CD4-positive, alpha-beta T cell treated with Interferon gamma for 1 hour (primary cell): ENCODE measurements around the gene SLC8A3.

ENCODE experiments used
- DNase-seq: peaks from one replicate; pipeline ENCODE4 v3.0.0-alpha.2; 2020

SLC8A3 gene

DNA sequence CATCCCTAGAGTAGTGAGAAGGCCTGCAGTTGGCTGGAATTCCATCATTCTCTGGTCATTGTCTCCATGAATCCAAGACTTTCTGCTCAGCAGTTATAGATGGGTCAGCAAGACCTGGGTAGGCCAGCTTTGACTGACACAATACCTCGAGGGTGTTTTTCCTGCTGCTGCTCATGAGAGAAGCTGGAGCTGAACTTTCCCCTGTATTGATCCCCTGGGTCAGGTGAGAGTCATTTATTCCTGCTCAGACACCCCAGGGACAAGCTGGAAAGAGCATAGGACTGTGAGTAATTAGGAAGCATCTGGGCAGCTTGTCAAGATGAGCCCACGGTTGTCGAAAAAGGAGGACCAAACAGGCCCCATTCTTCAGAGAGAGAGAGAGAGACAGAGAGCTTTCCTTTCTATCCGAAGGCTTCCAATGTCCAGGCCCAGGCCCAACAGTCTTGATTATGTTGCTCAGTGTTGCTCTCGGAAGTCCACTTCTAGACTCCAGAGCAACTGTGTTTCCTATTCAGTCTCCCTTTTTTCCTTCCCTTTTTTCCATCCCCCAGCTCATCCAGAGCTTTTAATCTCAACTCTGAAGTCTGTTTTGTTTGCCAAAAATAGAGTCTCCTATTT is 131.1 kb downstream of the SLC8A3 start:
- DNase-seq = no peak

DNA sequence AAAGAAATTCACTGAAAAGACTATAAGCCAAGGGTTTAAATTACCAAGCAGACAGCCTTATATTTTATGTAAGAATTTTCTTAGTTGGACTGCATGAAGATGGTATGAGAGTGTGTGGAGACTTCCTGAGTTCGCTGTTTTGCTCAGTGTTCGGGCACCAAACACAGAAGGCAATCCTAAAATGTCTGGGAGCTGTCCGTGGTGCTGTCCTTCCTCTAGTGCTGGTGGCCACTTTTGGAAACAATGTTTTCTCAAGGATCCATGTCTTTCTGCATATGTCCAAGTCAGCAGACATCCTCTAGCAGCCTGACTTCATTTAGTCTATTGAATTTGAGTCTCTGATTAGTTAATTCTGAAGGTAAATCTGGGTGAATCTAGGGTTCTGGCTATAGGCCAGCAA is 135.8 kb downstream of the SLC8A3 start:
- no peak for DNase-seq

DNA sequence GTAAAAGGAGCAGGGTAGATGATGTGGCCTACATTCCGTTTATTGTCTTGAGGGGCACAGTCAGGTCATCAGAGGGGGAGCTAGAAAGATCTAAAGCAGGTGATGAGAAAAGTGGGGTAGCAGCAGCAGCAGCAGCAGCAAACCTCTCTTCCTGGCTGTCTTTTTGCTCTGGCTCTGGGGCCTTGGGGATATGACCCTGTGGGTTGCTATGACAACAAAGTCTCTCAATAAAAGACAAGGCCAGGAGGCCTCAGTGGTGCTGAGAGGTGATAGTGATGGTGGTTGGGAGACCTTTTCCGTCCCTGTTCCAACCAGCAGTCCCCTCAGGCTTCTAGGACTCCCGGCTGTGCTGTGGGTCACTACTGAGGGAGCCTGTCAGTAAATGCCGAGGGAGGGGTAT is 138.6 kb downstream of the SLC8A3 start:
- DNase-seq = no peak

DNA sequence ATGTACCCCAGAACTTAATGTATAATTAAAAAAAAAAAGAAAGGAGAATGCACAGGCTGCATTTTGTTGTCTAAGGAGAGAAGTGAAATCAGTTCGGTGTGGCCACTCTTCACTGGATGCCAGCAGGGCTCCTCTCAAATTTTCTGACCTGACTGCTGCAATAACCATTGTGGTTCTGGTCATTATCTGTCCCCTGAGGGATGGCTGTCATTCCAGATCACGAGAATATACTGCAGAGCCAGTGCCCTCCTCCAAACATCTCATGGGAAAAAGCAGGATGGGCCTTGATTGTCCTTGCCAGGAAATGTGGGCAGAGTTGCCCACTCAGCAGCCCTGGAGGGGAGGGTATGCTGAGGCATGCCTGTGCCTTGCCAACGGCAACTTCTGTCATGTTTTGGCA is 139.1 kb downstream of the SLC8A3 start:
- DNase-seq = no peak

DNA sequence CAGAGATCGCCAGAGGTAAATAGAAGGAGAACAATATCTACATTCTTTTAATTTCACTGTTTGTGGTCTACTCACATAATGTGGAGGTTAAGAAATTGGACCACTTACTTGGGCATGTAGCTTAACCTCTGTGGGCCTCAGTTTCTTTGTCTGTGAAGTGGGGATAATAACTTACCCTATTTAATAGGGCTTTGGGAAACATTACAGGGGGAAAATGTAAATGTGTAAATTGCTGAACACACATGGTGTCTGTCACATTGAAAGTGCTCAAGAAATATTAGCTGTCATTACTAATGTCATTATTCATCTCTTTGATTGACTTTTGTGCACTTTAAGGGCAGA is 140.5 kb downstream of the SLC8A3 start:
- DNase-seq = no peak

DNA sequence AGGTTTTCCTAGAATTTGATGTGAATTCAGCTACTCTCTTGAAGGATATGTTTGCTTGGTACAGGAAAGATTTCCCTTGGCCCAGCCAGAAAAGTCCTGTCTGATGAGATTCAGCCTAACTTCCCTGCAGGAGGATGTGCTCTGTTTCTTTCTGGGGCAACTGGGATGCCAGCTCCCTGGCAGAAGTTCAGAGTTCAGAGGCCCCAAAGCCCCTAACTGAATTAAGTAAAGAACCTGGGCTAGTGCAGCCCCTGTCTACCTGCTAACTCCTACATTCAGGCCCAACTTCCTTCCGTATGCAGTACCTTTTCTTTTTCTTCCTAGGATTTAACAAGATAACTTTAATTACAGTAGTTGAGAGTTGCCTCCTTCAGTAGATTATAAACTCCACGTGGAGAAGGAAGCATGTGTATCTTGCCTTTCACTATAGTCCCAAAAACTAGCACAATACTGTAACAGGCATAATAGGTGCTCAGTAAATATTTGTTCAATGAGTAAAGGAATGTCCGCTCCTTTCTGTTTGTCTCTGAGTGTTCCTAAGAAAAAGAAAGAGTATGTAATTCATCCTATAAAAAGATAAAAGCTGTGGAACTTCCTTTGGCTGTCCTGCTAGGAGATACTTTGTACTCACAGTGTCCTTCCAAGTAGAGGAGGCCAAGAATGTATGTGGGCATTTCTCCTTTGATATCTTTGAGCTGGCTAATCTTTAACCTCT is 141.0 kb downstream of the SLC8A3 start:
- no peak for DNase-seq

DNA sequence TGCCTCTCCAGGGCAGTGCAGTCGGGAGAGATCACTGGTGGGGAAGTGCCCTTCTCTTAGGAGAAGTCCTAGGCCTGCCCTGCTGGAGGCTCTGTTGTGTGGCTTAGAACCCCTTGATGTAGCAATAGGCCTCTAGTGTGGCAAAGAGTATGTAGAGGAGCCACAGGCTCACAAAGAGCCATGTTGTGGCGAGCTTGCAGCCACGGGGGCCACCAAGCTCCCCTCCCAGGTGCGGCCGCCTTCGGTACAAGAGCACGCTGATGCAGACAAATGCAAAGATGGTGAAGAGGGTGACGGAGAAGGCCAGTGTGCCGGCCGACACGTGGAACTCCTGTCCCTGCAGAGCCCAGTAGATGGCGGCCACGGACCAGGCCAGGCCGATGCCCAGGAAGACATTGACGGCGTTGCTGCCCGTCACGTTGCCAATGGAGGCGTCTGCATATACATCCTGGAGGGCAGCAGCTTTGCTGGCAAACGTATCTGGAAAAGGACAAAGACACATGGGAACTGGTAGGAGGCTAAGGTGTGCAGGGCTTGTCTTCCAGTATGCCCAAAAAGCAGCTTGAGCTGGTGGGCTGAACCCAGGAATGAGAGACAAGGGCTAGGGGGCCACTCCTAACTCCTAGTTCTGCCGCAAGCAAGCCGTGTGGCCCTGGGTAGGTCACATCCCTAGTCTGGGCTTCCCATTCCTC is 142.8 kb downstream of the SLC8A3 start:
- no peak for DNase-seq

DNA sequence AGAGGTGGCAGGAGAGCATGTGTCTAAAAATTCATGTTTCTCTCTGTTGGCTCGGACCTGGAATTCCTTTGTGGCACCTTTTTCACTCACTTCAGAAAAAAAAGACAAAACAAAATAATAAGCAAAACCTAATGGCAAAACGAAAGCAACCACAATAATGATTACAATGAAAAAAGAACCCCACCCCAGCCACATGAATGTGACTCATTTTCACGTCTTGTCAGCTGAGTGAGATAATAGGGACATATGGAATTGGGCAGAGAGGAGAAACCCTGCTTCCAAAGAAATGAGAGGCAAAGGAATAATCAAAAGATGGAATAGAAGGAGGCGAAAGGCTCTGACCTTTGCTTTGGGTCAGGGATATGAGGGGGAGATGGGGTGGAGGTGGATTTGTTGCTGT is 143.4 kb downstream of the SLC8A3 start:
- DNase-seq = no peak

DNA sequence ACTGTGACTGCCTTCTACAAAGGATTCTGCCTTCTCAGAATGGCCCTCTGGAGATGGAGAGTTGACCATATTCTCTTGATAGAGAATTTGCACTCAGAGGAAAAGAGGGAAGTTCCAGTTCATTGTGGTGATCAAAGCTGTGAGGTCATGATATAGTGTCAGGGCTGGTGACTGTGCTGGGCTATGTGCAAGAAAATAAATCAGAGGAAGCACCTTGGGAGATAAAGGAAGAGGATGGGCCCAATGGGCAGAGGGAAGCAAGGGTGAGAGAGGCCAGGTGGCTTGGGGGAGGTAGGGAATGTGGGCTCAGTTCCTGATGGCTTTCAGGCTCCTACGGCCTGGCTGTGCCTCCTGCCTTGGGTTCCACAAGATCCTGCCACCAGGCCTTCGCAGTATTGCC is 145.8 kb downstream of the SLC8A3 start:
- DNase-seq = no peak

DNA sequence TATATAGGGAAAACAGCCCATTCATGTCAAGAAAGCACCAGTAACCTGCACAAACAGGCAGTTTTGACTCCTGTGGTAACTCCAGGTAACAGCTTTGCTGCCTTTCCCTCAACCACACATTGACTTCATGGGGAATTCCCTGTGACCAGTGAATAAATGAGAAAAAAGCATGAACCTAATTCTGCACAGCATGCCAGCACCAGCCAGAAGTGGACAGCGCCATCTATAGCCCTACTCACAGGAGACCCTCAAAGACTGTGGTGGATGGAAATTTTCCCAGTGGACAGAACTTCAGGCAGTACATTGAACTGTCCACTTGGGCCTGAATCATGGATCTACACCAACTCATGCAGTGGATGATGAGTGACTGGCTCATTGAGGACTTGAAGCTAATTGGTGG is 152.1 kb downstream of the SLC8A3 start:
- DNase-seq = no peak

DNA sequence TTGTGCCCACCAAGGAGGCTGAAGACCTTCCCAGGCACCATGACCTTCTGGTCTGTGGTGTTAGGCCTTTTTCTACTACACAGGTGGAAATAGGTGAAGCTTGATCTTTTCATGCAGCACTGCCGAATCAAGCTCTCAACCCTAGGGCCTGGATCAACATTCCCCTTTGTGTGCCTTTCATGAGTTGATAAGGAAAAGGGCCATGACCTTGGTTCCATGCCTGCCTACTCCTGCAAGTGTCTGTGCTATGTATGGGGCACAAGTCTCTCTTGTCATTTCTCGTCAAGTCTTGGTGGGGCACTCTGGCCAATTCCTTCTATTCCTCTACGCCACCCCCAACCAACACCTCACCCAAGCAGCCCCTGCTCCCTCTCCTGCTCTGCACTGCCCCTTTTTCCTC is 154.5 kb downstream of the SLC8A3 start:
- no peak for DNase-seq

DNA sequence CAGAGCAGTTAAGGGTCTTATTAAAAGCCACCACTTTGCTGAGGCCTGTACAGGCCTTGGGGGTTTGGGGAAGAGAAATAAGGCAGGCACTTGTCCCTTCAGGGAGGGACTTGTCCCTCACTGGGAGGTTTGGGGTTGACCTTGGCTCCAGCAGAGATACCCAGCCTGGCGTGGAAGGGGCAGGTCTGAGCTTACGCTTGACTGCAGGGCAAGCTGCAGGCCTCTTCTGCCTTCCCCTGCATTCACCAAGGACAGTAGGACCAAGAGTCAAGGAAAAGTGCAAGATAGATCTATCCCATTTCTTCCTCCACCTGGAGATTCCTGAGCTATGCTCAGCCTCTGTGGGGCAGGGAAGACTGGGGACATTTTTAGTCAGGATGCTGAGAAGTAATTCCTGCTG is 155.2 kb downstream of the SLC8A3 start:
- no peak for DNase-seq

DNA sequence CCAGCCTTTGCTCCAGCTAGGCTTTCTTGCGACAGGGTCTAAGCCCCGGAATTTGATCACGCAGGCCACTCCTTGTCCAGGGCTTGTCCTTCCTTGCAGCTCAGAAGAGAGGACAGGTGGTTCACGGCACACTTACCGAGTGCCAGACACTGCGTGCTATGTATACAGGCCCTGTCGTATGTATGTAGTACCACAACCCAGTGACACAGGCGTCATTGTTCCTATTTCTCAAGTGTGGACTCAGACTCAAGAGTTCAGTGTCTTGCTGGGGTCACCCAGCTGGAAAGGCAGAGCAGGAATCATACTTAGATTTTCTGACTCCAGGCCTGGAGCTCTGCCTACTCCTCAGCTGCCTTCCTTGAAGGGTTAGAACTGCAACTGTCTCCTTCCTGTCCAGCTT is 155.6 kb downstream of the SLC8A3 start:
- DNase-seq = no peak

DNA sequence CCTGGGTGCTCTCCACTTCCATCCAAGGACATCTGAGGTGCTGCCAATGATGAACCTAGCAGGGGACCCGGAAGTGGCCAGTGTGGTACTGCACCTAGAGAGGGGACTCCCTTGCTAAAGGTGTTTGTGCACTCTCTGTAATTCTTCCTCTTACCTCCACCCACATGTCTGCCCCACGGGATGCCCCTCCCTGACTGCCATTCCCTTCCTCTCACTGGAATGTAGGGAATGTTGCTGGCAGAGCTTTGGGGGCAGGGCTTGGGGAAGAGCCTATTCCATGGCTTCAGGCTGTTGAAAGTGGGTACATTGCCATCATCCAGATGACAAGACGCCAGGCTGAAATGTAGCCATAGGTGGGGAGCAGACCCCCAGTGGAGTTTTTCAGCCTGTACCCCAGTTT is 156.3 kb downstream of the SLC8A3 start:
- DNase-seq = no peak

DNA sequence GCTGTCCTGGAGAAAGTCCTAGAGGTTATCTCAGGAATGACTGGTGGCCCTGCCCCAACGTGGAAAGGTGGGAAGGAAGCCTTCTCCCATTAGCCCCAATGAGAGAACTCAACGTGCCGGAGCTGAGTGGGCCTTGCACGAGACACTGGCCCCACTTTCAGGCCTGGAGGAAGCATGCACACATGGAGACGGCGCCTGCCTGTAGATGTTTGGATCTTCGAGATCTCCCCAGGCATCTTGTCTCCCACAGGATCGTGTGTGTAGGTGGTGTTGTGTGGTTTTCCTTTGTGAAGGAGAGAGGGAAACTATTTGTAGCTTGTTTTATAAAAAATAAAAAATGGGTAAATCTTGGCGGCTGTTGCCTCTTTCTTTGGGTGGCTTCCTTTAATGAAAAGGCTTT is 156.7 kb downstream of the SLC8A3 start:
- no peak for DNase-seq

DNA sequence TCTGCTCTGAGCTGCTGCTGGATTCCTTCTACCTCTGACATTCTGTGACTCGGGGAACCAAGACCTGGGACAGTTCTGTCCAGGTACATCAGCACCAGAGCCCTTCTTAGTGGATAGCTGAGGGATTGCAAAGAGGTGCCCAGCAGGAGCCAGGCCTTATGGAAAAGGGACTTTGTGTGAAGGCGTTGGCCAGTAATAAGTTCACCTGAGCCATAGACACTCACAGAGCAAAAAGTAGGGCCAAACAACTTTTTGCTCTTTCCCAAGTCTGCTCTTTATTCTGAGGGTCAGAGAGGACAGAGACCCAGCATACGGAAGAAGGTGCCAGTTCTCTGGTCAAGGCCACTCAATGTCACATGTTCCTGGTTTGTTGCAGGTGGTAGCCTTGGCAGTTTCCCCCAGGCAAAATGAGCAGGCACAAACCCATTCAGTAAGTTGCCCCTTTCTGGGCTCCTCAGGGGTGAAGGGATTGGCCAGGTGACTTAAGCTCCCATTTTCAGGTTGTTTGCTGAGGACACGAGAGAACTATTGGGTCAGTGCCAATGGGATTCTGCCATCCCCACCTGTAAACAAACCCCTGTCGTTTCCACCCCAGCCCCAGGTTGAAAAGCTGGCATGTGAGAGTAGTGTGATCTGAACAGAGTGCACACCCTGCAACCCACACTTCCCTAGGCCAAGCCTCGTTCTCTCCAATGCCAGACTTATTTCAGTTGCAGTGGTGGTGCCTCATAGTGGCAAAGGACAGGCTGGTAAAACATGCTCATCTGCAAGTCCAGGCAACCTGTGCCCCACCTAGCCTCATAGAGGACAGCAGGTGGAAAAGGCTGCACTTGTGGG is 159.2 kb downstream of the SLC8A3 start:
- no peak for DNase-seq

DNA sequence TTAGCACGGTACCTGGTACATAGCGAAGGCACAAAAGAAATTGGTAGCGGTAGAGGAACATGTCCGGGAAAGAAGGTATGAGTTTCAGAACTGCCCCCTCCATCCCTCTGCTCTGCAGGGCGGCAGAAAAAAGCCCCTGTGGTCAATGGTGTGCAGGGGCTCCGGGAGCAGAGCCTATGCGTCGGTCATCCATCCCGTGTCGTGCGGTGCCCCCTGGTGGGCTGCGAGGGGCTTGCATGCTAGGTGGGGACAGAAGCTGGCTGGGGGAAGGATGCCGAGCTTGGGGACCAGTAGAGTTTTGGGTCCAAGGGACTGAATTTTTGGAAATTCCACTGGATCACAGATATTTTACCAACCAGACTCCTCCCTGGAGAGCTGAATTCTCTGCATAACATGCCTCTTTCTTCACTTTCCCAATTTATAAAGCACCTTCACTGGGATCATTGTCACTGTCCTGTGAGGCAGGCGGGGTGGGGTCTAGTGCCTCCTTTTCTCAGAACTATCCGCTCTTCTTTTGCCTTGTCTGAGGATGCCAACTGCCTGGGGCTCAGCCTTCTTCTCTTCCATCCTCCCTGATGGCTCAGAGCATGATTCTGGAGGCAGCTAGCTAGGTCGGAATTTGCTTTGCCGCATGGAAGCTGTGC is 160.8 kb downstream of the SLC8A3 start:
- DNase-seq = peak; percentile 23

DNA sequence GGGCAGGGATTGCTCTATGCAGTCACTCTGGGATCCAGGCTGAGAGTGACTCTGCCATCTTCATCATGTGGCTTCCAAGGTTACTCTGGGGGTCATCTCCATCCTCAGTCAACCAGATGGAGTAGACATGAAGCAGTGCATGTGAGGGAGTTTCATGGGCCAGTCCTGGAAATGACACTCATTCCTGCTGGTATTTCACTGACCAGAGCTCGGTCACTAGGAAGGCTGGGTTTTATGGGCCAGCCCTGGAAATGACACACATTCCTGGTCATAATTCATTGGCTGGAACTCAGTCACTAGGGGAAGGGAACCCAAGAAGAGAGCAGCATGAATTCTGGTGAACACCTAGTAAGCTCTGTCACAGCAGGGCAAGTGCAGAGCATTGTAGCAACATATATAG is 164.9 kb downstream of the SLC8A3 start:
- DNase-seq = no peak

DNA sequence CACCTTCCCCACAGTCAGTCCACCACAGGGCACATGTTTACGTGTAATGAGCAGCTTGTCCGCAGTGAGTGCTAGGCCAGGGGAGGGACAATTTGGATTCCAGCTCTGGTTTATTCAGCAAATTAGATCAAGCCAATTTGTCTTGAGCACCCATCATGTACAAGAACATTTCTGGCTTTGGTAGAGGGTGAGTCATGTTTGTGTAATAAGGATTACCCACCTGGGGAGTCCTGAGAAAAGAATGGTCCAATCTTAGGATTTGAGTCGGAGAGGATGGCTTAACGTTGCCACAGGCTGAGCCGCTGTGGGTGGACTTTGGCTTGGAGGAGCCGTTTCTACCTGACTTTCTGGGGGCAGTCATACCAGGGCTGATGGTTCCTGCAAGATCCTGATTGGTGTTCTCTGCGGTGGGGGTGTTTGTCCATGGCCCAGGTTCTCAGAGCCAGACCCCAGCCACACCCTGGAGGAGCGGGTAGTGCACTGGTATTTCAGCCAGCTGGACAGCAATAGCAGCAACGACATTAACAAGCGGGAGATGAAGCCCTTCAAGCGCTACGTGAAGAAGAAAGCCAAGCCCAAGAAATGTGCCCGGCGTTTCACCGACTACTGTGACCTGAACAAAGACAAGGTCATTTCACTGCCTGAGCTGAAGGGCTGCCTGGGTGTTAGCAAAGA is 165.8 kb downstream of the SLC8A3 start:
- no peak for DNase-seq

DNA sequence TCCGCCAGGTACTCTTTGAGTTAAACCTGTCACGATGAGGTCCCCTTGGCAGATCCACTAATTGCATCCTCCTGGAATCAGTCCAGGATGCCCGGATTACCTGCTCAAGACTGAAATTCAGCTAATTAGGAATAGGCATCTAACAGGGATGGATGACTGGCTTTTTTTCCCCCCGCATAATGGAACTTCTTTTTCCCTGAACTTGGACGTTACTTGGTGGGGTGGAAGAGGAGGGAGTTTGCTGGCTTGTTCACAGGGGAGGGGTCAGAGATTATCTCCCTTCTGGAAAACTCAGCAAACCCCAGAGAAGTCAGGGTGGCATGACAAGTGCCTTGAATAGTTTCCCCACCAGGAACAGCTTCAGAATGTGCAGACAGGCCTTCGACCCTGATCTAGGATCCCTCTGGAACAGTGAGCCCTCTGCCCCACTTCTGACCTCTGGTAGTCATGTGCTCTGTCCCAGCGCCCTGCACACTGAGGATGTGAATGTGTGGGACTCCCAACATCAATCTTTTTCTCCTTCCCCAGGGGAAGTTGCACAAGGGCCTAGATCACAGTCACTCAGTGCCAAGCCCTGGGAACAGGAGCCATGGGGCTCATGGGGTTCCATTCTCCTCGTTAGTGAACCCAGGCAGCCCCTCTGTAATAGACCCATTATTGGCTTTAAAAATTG is 167.1 kb downstream of the SLC8A3 start:
- no peak for DNase-seq

DNA sequence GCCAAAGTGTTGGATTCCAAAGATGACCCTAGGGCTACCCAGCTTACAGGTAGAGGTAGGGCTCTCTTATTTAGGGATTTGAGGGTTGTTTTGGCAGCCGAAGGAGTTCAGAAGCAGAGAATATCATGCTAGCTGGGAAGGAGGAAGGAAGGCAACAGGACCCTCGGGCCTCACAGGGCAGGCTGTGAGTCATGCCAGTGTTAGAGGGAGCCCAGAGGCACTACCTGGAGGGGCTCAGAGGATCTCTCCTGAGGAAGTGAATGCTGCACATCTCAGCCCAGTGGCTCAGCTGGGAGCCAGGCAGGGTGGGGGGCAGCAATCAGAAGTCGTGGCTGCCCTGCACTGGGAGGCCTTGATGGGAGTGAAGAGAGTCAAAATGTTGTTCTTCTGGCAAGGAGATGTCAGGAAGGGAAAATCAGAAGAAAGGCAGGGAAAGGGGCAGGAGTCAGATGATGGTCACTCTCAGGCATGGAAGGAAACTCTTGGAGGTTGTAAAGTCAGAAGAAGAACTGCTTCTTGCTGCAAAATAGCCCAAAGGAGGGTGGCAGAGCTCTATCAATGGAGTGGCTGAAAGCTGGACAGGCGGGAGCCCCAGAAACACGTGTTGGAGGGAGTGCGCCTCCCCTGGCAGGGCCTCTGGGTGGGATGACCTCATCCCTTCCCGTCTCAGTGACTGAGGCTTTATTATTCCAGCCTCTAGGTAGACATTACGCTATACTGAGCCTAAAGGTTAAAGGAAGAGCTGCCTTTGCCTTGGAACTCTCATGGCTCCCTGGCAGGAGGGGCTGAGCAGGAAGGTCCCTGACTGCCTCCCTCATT is 168.2 kb downstream of the SLC8A3 start:
- DNase-seq = no peak
